ENCODE data around the gene HACD1.

- no peak for TF ChIP-seq EZH2 (IDR thresholded peaks at IDR 0.05; ENCODE audit: borderline replicate concordance, low read depth, low read length, severe bottlenecking)
- TF ChIP-seq, protein P1, sequence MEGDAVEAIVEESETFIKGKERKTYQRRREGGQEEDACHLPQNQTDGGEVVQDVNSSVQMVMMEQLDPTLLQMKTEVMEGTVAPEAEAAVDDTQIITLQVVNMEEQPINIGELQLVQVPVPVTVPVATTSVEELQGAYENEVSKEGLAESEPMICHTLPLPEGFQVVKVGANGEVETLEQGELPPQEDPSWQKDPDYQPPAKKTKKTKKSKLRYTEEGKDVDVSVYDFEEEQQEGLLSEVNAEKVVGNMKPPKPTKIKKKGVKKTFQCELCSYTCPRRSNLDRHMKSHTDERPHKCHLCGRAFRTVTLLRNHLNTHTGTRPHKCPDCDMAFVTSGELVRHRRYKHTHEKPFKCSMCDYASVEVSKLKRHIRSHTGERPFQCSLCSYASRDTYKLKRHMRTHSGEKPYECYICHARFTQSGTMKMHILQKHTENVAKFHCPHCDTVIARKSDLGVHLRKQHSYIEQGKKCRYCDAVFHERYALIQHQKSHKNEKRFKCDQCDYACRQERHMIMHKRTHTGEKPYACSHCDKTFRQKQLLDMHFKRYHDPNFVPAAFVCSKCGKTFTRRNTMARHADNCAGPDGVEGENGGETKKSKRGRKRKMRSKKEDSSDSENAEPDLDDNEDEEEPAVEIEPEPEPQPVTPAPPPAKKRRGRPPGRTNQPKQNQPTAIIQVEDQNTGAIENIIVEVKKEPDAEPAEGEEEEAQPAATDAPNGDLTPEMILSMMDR (IDR thresholded peaks at IDR 0.05; ENCODE audit: borderline replicate concordance, extremely low read depth, low read length, poor library complexity, severe bottlenecking), result no peak
These were observed 72.7 kb downstream of the HACD1 start for GRCh38 chr10:17544465-17544864.
